Measurements from ENCODE around the gene KCTD13.

KCTD13 gene

DNA sequence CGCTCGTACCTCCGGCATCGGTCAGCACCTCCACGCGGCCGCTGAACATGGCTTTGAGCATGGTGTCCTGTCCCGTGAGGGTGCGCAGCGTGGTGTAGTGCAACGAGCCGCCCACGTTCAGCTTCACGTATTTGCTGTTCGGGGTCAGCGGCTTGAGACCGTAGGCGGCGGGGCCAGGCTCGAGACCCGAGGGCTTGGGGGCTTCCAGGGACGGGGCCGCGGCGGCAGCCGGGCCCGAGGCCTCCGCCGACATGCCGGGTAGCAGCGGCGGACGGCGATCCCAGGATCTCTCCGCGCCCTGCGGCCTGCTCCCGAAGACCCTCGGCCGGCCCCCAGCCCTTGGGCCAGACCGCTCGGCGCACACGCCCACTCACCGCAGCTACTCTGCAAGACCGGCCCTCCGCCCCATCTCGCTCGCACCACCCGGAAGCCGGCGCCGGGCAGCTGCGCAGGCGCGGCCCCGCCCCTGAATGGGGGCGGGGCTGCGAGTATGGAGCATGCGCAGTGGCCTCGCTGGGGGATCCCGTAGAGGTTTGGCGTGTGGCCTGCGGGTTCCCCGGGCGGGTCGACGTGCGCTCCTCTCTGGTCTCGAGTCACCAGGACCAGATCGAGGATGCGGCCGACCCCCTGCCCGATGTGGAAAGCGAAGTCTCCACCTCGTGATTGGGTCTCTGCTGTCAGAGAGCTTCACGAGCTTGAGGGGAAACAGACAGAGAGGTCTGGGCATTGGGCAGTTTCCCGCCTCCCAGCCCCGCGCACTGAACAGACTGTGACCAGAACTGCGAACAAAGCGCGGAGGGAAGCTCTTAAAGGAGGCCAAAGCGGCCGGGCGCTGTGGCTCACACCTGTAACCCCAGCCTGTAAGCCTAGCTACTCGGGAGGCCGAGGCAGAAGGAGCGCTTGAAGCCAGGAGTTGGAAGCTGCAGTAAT lies at the start of gene KCTD13:
Gene KCTD13 (minus strand): TSS at position 446 of the 930 bp plus-strand sequence. CDS start 193 bp downstream, at position 253.
- no peaks in the 10 kb centered on the region for H3K9me3 ChIP-seq
- H3K4me3 ChIP-seq, result peak within 1 kb of the TSS; percentile 99
- peak within 1 kb of the TSS; percentile 90 for H3K27ac ChIP-seq
- peak within 1 kb of the TSS; percentile 98 for H3K4me2 ChIP-seq
- no peaks in the 10 kb centered on the region for H3K27me3 ChIP-seq
- H3K9ac ChIP-seq, result peak within 1 kb of the TSS; percentile 86
- H3K4me1 ChIP-seq, result peaks cover 34% of the 10 kb centered on the region
- no peak for TF ChIP-seq Cebpa-rat (IDR thresholded peaks at IDR 0.05)
- peaks cover 38% of the 10 kb centered on the region for H4K20me1 ChIP-seq
- H3K36me3 ChIP-seq, result peaks cover 26% of the 10 kb centered on the region

DNA sequence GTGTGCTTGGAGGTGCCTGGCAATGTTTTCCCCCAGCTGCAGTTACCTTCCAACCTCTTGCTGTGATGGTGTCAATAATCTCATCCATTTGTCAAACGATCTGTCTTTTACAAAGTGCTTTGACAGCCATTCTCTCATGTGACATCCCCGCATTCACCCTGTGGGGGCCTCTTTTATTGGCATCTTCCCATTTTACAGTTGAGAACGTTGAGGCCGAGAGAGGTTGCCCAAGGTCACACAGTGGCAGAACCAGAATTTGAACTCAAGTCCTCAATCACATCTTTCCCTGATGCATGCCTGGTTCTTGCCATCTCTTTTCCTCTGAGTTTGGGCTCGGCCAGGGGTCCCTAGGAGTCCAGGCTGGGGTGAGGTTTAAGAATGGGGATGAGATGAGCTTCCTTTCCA lies 49.1 kb upstream of the KCTD13 start:
- peaks cover 54% of the 10 kb centered on the region for H4K20me1 ChIP-seq
- no peaks in the 10 kb centered on the region; the same call in 1 of the 2 replicates for H3K9me3 ChIP-seq
- H3K4me3 ChIP-seq, result peak overlapping the region; percentile 85
- H3K4me2 ChIP-seq, result peak overlapping the region; percentile 98
- H3K9ac ChIP-seq, result peak overlapping the region; percentile 86
- peak overlapping the region; percentile 82; the same call in 1 of the 2 replicates for H3K27ac ChIP-seq
- H3K27me3 ChIP-seq, result no peaks in the 10 kb centered on the region
- H3K4me1 ChIP-seq, result peaks cover 49% of the 10 kb centered on the region
- TF ChIP-seq Cebpa-rat (IDR thresholded peaks at IDR 0.05), result no peak
- peaks cover 60% of the 10 kb centered on the region for H3K36me3 ChIP-seq

DNA sequence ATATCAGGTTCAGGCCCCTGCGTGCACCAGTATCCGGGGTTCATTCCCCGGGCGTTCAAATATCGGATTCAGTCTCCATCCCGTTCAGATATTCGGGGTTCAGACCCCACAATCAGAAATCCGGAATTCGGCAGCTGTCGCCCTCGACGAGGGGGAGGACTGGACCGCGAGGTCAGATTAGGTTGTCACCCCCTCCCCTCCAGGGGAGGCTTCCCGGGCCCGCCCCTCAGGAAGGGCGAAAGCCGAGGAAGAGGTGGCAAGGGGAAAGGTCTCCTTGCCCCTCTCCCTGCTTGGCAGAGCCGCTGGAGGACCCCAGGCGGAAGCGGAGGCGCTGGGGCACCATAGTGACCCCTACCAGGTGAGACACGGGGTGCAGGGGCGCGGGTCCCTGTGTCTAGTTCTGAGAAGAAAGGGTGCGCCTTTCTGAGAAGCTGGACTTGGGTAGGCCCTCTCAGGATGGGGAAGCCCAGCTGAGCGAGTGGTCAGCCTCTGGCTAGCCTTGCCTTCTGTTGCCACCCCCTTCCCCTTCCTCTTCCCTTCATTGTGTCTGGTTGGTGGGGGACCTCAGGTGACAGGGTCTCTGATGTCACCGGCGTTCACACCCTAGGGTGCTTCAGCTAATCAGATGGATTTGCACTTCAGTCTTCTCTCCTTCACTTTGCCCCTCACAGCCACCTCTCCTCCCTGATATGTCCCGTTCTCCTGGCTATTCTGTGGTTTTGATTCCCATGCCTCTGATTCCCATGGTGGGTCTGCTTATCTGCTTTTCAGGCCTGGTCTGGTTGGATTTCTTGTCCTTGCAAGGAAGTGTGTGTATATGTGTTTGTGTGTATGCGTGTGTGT lies 48.5 kb upstream of the KCTD13 start:
- peak overlapping the region; percentile 98 for H3K4me2 ChIP-seq
- no peaks in the 10 kb centered on the region; the same call in 1 of the 2 replicates for H3K9me3 ChIP-seq
- H3K4me1 ChIP-seq, result peaks cover 49% of the 10 kb centered on the region
- peaks cover 60% of the 10 kb centered on the region for H3K36me3 ChIP-seq
- no peak for TF ChIP-seq Cebpa-rat (IDR thresholded peaks at IDR 0.05)
- peak overlapping the region; percentile 86 for H3K9ac ChIP-seq
- H3K27me3 ChIP-seq, result no peaks in the 10 kb centered on the region
- peak overlapping the region; percentile 82 for H3K27ac ChIP-seq
- peak overlapping the region; percentile 85 for H3K4me3 ChIP-seq
- peaks cover 52% of the 10 kb centered on the region for H4K20me1 ChIP-seq

GRCh38 chr16:29973384-29974246 lies 47.6 kb upstream of the KCTD13 start, which contains the start of gene TAOK2:
Gene TAOK2, plus strand, starts transcription at chr16:29973868. Its CDS starts 3,905 bp downstream, at chr16:29977773.
- peaks cover 43% of the 10 kb centered on the region for H4K20me1 ChIP-seq
- peak within 1 kb of the TSS; percentile 98 for H3K4me2 ChIP-seq
- H3K27ac ChIP-seq, result peak within 1 kb of the TSS; percentile 82
- peak within 1 kb of the TSS; percentile 86 for H3K9ac ChIP-seq
- H3K27me3 ChIP-seq, result no peaks in the 10 kb centered on the region
- no peak for TF ChIP-seq Cebpa-rat (IDR thresholded peaks at IDR 0.05)
- no peaks in the 10 kb centered on the region; the same call in 1 of the 2 replicates for H3K9me3 ChIP-seq
- H3K4me3 ChIP-seq, result peak within 1 kb of the TSS; percentile 85
- H3K36me3 ChIP-seq, result peaks cover 60% of the 10 kb centered on the region
- H3K4me1 ChIP-seq, result peaks cover 49% of the 10 kb centered on the region

DNA sequence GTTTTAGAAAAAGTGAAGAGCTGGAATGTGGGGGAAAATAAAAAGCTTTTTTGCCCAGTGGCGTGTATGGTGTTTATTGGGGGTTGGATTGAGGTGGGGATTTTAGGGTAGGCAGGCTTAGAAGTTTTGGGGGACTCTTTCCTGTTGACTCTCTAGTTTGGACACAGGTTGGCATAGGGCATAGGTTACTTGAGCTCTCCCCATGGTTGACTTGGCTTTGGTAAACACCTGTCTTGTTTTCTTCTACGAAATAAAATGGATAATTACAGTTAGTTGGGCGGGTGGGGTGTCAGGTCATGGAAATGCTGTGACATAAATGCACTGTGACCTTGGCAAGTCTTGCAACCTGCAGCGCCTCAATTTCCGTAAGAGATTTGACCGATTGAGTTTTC lies 47.0 kb upstream of the KCTD13 start:
- Histone ChIP-seq H3K4me2 (peak overlapping the region; percentile 22; the same call in 1 of the 2 replicates), H3K27ac (no peak overlapping the region; the same call in 1 of the 2 replicates), H3K4me1 (peaks cover 42% of the 10 kb centered on the region), H4K20me1 (peaks cover 37% of the 10 kb centered on the region), H3K36me3 (peaks cover 60% of the 10 kb centered on the region), H3K9ac (no peak overlapping the region), H3K4me3 (peak overlapping the region; percentile 85; the same call in 1 of the 2 replicates), H3K27me3 (no peaks in the 10 kb centered on the region), H3K9me3 (no peaks in the 10 kb centered on the region; the same call in 1 of the 2 replicates)
- no peak for TF ChIP-seq Cebpa-rat (IDR thresholded peaks at IDR 0.05)

DNA sequence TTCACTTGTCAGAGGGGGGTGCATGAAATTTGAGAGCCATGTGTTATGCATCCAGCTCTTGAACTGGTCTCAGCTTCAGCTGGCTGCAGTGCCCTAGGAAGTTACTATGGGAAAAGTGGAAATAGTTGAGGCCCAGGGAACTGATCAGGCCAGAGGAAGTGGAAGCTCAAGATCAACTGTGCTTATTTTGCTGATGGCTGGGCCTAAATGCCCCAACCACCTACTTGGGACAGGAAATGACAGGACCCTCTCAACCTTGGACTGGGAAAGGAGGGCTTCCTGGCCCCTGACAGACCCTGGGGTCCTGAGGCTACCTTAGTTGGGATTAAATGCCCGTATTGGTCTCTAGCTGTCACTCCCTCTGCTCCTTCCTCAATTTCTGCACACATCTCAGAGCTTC lies 46.5 kb upstream of the KCTD13 start:
- H3K36me3 ChIP-seq, result peaks cover 58% of the 10 kb centered on the region
- H3K27ac ChIP-seq, result no peak overlapping the region
- H3K9ac ChIP-seq, result no peak overlapping the region
- H3K4me3 ChIP-seq, result no peak overlapping the region
- peaks cover 38% of the 10 kb centered on the region for H3K4me1 ChIP-seq
- no peak overlapping the region for H3K4me2 ChIP-seq
- no peak for TF ChIP-seq Cebpa-rat (IDR thresholded peaks at IDR 0.05)
- no peaks in the 10 kb centered on the region for H3K27me3 ChIP-seq
- H4K20me1 ChIP-seq, result peaks cover 32% of the 10 kb centered on the region
- no peaks in the 10 kb centered on the region; the same call in 1 of the 2 replicates for H3K9me3 ChIP-seq

DNA sequence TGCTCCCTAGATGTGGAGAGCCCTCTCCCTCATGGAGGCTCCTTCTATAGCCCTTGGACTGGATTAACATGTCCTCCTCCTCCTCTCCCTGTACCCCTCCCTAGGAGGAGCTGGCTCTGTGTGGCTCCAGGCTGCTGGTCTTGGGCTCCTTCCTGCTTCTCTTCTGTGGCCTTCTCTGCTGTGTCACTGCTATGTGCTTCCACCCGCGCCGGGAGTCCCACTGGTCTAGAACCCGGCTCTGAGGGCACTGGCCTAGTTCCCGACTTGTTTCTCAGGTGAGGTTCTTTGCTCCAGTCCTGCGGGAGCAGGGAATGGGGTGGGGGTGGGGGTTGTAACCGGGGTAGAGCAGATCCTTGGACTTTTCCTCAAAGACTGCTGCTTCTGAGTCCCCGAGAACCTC lies 45.3 kb upstream of the KCTD13 start:
- H3K27me3 ChIP-seq, result no peaks in the 10 kb centered on the region
- no peak overlapping the region for H3K27ac ChIP-seq
- no peak overlapping the region for H3K9ac ChIP-seq
- peaks cover 54% of the 10 kb centered on the region for H3K36me3 ChIP-seq
- H3K4me2 ChIP-seq, result no peak overlapping the region
- H4K20me1 ChIP-seq, result peaks cover 20% of the 10 kb centered on the region
- TF ChIP-seq Cebpa-rat (IDR thresholded peaks at IDR 0.05), result no peak
- no peaks in the 10 kb centered on the region; the same call in 1 of the 2 replicates for H3K9me3 ChIP-seq
- H3K4me1 ChIP-seq, result peaks cover 26% of the 10 kb centered on the region
- H3K4me3 ChIP-seq, result no peak overlapping the region

GRCh38 chr16:29968205-29968604 lies 42.2 kb upstream of the KCTD13 start:
- no peak overlapping the region for H3K27ac ChIP-seq
- H3K36me3 ChIP-seq, result peaks cover 69% of the 10 kb centered on the region
- H3K4me2 ChIP-seq, result no peak overlapping the region
- H3K9me3 ChIP-seq, result no peaks in the 10 kb centered on the region; the same call in 1 of the 2 replicates
- TF ChIP-seq Cebpa-rat (IDR thresholded peaks at IDR 0.05), result no peak
- no peaks in the 10 kb centered on the region for H4K20me1 ChIP-seq
- H3K27me3 ChIP-seq, result no peaks in the 10 kb centered on the region
- H3K4me1 ChIP-seq, result peaks cover 7% of the 10 kb centered on the region; the same call in 1 of the 2 replicates
- H3K9ac ChIP-seq, result no peak overlapping the region
- H3K4me3 ChIP-seq, result no peak overlapping the region

All from BLaER1 (cell line).